HepG2 (cell line): ENCODE data around the gene PLIN4. TPM values are rescaled to one million over a fixed set of nuclear protein-coding genes. Genes with fewer than 3 reads are reported as not detected.

Experiments
- FOXC1 ChIP-seq: sonication (generic); formaldehyde crosslinking; IDR thresholded peaks from 2 replicates; pipeline ENCODE4 v1.8.0; 2022; ENCODE audit warnings: mild to moderate bottlenecking, missing genetic modification reagents, borderline replicate concordance
- MED13 ChIP-seq: sonication (generic); formaldehyde crosslinking; IDR thresholded peaks from 2 replicates; pipeline ENCODE4 v1.5.0; 2020; ENCODE audit warnings: missing genetic modification reagents
- NR1H2 ChIP-seq: sonication (generic); formaldehyde crosslinking; IDR thresholded peaks from 2 replicates; pipeline ENCODE4 v1.8.1; 2022; ENCODE audit warnings: low read depth, missing genetic modification reagents, borderline replicate concordance
- NR2F1 ChIP-seq, 2 experiments: fragments of 450-650 bp in 1 of 2; formaldehyde crosslinking in 1 of 2; IDR thresholded peaks; 2 replicates each; pipeline versions ENCODE4 v1.5.0 to v1.6.1; 2016 to 2020; ENCODE audit warnings: mild to moderate bottlenecking in 1 of 2, missing compliant biosample characterization in 1 of 2, missing genetic modification reagents in 1 of 2, moderate library complexity in 1 of 2
- NR2F2 ChIP-seq: IDR thresholded peaks from 2 replicates; pipeline ENCODE4 v1.6.1; 2012; ENCODE audit warnings: low read depth, inconsistent platforms, borderline replicate concordance
- SYNCRIP ChIP-seq: fragments of 200-400 bp; formaldehyde crosslinking; IDR thresholded peaks from 2 replicates; pipeline ENCODE4 v1.6.1; 2018; ENCODE audit warnings: mild to moderate bottlenecking, low read depth, low read length; ENCODE audit not compliant: insufficient read depth
- TBX2 ChIP-seq: sonication (generic); formaldehyde crosslinking; IDR thresholded peaks from 2 replicates; pipeline ENCODE4 v1.5.0; 2020; ENCODE audit warnings: missing genetic modification reagents, mild to moderate bottlenecking, borderline replicate concordance
- TRIM24 ChIP-seq: sonication (generic); formaldehyde crosslinking; IDR thresholded peaks from 2 replicates; pipeline ENCODE4 v1.8.0; 2022; ENCODE audit warnings: mild to moderate bottlenecking, missing genetic modification reagents
- ZNF235 ChIP-seq: sonication (generic); formaldehyde crosslinking; IDR thresholded peaks from 2 replicates; pipeline ENCODE4 v1.8.1; 2023; ENCODE audit warnings: mild to moderate bottlenecking, missing genetic modification reagents, borderline replicate concordance
- ZNF562 ChIP-seq: sonication (generic); formaldehyde crosslinking; IDR thresholded peaks from 2 replicates; pipeline ENCODE4 v1.8.0; 2022; ENCODE audit warnings: missing genetic modification reagents, borderline replicate concordance
- ZNF674 ChIP-seq: sonication (generic); formaldehyde crosslinking; IDR thresholded peaks from 2 replicates; pipeline ENCODE4 v1.5.0; 2020; ENCODE audit warnings: low read depth, mild to moderate bottlenecking, missing genetic modification reagents
- ZNF678 ChIP-seq: sonication (generic); formaldehyde crosslinking; IDR thresholded peaks from 2 replicates; pipeline ENCODE4 v1.4.0; 2020; ENCODE audit warnings: mild to moderate bottlenecking, missing genetic modification reagents
- ZNF878 ChIP-seq: sonication (generic); formaldehyde crosslinking; IDR thresholded peaks from 2 replicates; pipeline ENCODE4 v1.8.1; 2023; ENCODE audit warnings: mild to moderate bottlenecking, missing genetic modification reagents, moderate library complexity
- polyA plus RNA-seq, 8 experiments: library from polyadenylated mRNA; depleted of rRNA in 3 of 8; stranded (reverse) in 7 of 8; unstranded in 1 of 8; fragments of >200 nt; fragmentation: Illumina TruSeq in 4 of 8; extraction: Trizol in 4 of 8; gene quantifications; 2 replicates each; pipeline versions ENCODE4 v1.2.1 to v1.2.3, GENCODE V29; 2011 to 2016; ENCODE audit warnings: low read depth in 4 of 8, missing spikeins in 1 of 8, mixed read lengths in 1 of 8; ENCODE audit not compliant: insufficient read depth in 1 of 8
- total RNA-seq, 5 experiments: library from RNA; depleted of rRNA; stranded (reverse); fragments of >200 nt; fragmentation: Illumina TruSeq; extraction: Trizol; gene quantifications; 2 replicates each; pipeline ENCODE4 v1.2.3, GENCODE V29; 2016; ENCODE audit warnings: low read depth in 1 of 5
- TF ChIP-seq, protein P1 (sequence below): sonication (generic); formaldehyde crosslinking; IDR thresholded peaks from 2 replicates; pipeline ENCODE4 v1.5.0; 2020; ENCODE audit warnings: mild to moderate bottlenecking, missing genetic modification reagents, borderline replicate concordance
- TF ChIP-seq, protein P2 (sequence below): sonication (generic); formaldehyde crosslinking; IDR thresholded peaks from 2 replicates; pipeline ENCODE4 v1.4.0; 2020; ENCODE audit warnings: missing genetic modification reagents
- TF ChIP-seq, protein P3 (sequence below): sonication (generic); formaldehyde crosslinking; IDR thresholded peaks from 2 replicates; pipeline ENCODE4 v1.5.0; 2020; ENCODE audit warnings: missing genetic modification reagents
- TF ChIP-seq, protein P4 (sequence below): sonication (generic); formaldehyde crosslinking; IDR thresholded peaks from 2 replicates; pipeline ENCODE4 v1.5.0; 2020; ENCODE audit warnings: missing genetic modification reagents

The PLIN4 gene
- total and polyA plus RNA-seq, 2 of the 13 experiments (the other 11 are each of a cell fraction or from before 2014, with no cell fraction given), result 1.1 to 1.3 TPM

DNA sequence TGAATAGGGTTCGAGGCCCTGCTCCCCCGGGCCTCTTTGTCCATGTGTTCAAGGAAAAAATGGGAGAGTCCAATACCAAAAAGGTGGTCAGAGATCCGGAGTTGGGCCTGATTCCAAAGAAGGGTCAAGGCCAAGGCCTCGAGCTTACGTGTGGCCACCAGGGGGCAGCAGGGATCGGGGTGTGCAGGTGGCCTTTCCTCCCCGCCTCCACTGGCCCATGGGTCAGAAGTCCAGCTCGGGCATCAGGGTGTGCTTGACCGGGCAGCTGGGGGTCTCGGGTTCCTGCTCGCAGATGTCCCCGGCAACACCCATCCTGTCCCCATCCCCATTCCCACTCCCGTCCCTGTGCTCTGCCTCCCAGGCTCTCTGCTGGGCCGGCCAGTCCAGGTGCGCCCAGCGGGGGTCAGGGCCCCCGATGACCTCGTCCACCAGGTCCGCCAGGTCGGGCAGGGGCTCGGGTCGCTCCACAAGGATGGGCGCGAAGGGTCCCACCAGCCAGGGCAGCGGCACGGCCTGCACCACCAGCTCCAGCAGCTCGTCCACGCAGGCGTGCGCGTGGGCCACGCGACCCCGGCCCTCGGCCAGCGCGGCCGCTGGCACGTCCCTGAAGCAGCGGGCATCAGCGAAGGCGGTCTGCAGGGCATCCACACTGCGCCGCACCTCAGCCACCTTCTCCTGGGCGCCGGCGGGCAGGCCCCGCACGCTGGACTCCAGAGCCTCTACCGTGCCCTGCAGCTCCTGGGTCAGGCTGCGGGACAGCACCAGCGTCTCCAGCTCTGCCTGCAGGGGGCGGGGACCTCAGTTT is 5.2 kb upstream of the PLIN4 start (continued):
- TF ChIP-seq NR2F1 (CRISPR knock-in tag; IDR thresholded peaks at IDR 0.05) (peak; percentile 97 to 99), NR1H2 (no peak), TBX2 (CRISPR knock-in tag) (no peak), SYNCRIP (no peak), FOXC1 (CRISPR knock-in tag) (no peak), ZNF878 (CRISPR knock-in tag) (no peak), ZNF235 (CRISPR knock-in tag) (no peak), NR2F2 (peak; percentile 95), ZNF678 (CRISPR knock-in tag) (no peak), TRIM24 (0 out of 2 replicates have a peak, but pooled peaks have one; percentile 6), ZNF562 (CRISPR knock-in tag) (no peak), MED13 (CRISPR knock-in tag) (no peak), ZNF674 (CRISPR knock-in tag) (no peak)
- TF ChIP-seq, protein P1, sequence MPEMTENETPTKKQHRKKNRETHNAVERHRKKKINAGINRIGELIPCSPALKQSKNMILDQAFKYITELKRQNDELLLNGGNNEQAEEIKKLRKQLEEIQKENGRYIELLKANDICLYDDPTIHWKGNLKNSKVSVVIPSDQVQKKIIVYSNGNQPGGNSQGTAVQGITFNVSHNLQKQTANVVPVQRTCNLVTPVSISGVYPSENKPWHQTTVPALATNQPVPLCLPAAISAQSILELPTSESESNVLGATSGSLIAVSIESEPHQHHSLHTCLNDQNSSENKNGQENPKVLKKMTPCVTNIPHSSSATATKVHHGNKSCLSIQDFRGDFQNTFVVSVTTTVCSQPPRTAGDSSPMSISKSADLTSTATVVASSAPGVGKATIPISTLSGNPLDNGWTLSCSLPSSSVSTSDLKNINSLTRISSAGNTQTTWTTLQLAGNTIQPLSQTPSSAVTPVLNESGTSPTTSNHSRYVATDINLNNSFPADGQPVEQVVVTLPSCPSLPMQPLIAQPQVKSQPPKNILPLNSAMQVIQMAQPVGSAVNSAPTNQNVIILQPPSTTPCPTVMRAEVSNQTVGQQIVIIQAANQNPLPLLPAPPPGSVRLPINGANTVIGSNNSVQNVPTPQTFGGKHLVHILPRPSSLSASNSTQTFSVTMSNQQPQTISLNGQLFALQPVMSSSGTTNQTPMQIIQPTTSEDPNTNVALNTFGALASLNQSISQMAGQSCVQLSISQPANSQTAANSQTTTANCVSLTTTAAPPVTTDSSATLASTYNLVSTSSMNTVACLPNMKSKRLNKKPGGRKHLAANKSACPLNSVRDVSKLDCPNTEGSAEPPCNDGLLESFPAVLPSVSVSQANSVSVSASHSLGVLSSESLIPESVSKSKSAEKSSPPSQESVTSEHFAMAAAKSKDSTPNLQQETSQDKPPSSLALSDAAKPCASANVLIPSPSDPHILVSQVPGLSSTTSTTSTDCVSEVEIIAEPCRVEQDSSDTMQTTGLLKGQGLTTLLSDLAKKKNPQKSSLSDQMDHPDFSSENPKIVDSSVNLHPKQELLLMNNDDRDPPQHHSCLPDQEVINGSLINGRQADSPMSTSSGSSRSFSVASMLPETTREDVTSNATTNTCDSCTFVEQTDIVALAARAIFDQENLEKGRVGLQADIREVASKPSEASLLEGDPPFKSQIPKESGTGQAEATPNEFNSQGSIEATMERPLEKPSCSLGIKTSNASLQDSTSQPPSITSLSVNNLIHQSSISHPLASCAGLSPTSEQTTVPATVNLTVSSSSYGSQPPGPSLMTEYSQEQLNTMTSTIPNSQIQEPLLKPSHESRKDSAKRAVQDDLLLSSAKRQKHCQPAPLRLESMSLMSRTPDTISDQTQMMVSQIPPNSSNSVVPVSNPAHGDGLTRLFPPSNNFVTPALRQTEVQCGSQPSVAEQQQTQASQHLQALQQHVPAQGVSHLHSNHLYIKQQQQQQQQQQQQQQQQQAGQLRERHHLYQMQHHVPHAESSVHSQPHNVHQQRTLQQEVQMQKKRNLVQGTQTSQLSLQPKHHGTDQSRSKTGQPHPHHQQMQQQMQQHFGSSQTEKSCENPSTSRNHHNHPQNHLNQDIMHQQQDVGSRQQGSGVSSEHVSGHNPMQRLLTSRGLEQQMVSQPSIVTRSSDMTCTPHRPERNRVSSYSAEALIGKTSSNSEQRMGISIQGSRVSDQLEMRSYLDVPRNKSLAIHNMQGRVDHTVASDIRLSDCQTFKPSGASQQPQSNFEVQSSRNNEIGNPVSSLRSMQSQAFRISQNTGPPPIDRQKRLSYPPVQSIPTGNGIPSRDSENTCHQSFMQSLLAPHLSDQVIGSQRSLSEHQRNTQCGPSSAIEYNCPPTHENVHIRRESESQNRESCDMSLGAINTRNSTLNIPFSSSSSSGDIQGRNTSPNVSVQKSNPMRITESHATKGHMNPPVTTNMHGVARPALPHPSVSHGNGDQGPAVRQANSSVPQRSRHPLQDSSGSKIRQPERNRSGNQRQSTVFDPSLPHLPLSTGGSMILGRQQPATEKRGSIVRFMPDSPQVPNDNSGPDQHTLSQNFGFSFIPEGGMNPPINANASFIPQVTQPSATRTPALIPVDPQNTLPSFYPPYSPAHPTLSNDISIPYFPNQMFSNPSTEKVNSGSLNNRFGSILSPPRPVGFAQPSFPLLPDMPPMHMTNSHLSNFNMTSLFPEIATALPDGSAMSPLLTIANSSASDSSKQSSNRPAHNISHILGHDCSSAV (CRISPR knock-in tag), result no peak
- TF ChIP-seq, protein P2, sequence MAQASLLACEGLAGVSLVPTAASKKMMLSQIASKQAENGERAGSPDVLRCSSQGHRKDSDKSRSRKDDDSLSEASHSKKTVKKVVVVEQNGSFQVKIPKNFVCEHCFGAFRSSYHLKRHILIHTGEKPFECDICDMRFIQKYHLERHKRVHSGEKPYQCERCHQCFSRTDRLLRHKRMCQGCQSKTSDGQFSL, result no peak
- TF ChIP-seq, protein P3, sequence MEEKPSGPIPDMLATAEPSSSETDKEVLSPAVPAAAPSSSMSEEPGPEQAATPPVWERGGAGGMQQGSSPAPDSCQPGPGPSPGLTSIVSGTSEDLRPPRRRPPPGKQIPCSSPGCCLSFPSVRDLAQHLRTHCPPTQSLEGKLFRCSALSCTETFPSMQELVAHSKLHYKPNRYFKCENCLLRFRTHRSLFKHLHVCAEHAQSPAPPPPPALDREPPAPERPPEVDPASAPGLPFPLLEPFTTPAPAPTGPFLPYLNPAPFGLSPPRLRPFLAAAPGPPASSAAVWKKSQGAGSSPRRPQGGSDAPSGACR (CRISPR knock-in tag), result no peak
- TF ChIP-seq, protein P4, sequence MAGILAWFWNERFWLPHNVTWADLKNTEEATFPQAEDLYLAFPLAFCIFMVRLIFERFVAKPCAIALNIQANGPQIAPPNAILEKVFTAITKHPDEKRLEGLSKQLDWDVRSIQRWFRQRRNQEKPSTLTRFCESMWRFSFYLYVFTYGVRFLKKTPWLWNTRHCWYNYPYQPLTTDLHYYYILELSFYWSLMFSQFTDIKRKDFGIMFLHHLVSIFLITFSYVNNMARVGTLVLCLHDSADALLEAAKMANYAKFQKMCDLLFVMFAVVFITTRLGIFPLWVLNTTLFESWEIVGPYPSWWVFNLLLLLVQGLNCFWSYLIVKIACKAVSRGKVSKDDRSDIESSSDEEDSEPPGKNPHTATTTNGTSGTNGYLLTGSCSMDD, result no peak
